Activated CD8-positive, alpha-beta T cell treated with anti-CD3 and anti-CD28 coated beads for 36 hours (primary cell): Measurements from ENCODE around the gene WDR43. TPM values are rescaled to one million over a fixed set of nuclear protein-coding genes. Genes with fewer than 3 reads are reported as not detected.

Experiments
- ATAC-seq: fragments of 200-7000 bp; cut with Tn5 transposase; one replicate; pipeline ENCODE4 v1.10.0; 2021; ENCODE audit warnings: mild to moderate bottlenecking, moderate library complexity
- CTCF ChIA-PET: fragments of 350-600 bp; sonication (Branson Sonifier 250); formaldehyde crosslinking; loops from one replicate; lab custom pipeline; 2021; ENCODE audit warnings: antibody characterized with exemption; lab: Charles Lee
- POLR2A ChIA-PET: fragments of 350-600 bp; sonication (Branson Sonifier 250); formaldehyde crosslinking; loops from one replicate; lab custom pipeline; 2021; ENCODE audit warnings: antibody characterized with exemption; lab: Charles Lee
- DNase-seq: peaks from one replicate; pipeline ENCODE4 v3.0.0-alpha.2; 2020
- H3K27ac Mint-ChIP-seq: one replicate; pipeline ENCODE4 v1.8.0; 2021; ENCODE audit warnings: mild to moderate bottlenecking, mixed read lengths
- H3K27me3 Mint-ChIP-seq: one replicate; pipeline ENCODE4 v1.8.0; 2021; ENCODE audit warnings: mixed read lengths
- H3K36me3 Mint-ChIP-seq: one replicate; pipeline ENCODE4 v1.8.0; 2021; ENCODE audit warnings: low read depth, mixed read lengths
- H3K4me1 Mint-ChIP-seq: one replicate; pipeline ENCODE4 v1.8.0; 2021; ENCODE audit warnings: low read depth, mixed read lengths
- H3K4me3 Mint-ChIP-seq: one replicate; pipeline ENCODE4 v1.8.0; 2021; ENCODE audit warnings: mild to moderate bottlenecking, moderate library complexity, mixed read lengths
- H3K9me3 Mint-ChIP-seq: one replicate; pipeline ENCODE4 v1.8.0; 2021; ENCODE audit warnings: mixed read lengths
- CTCF ChIP-seq: fragments of 200-600 bp; IDR thresholded peaks from one replicate; pipeline ENCODE4 v1.8.0; 2022; ENCODE audit warnings: antibody characterized with exemption, mild to moderate bottlenecking
- intact Hi-C: fragments of 100-400 bp; cut with micrococcal nuclease; formaldehyde crosslinking; loops from one replicate; pipeline ENCODE4 v1.10.0; 2022
- total RNA-seq, 2 experiments: library from RNA; stranded (reverse); gene quantifications; one replicate each; pipeline ENCODE4 v1.2.3, GENCODE V29; 2021

Gene WDR43
- total RNA-seq, 2 experiments from 2014 or later, result 121 to 129 TPM

GRCh38 chr2:28978606-28979005, 84.1 kb downstream of the WDR43 start:
- H3K36me3 Mint-ChIP-seq, result no peaks in the 10 kb centered on the region
- H3K4me3 Mint-ChIP-seq, result no peak overlapping the region
- no peaks in the 10 kb centered on the region for H3K9me3 Mint-ChIP-seq
- TF ChIP-seq CTCF, result no peak
- ATAC-seq (no peak), DNase-seq (no peak)
- POLR2A ChIA-PET, result no interaction called here
- H3K27me3 Mint-ChIP-seq, result no peaks in the 10 kb centered on the region
- H3K27ac Mint-ChIP-seq, result no peak overlapping the region
- CTCF ChIA-PET, result interaction anchor here (1.3 kb wide), 1 partner anchor 200 kb away, joined by 3 read pairs; no protein-coding TSS in a partner anchor
- intact Hi-C loops, result no loop called here
- H3K4me1 Mint-ChIP-seq, result no peaks in the 10 kb centered on the region

- no peak overlapping the region for H3K27ac Mint-ChIP-seq
- POLR2A ChIA-PET, result no interaction called here
- H3K9me3 Mint-ChIP-seq, result no peaks in the 10 kb centered on the region
- no peaks in the 10 kb centered on the region for H3K36me3 Mint-ChIP-seq
- no peak overlapping the region for H3K4me3 Mint-ChIP-seq
- intact Hi-C loops, result no loop called here
- DNase-seq (no peak), ATAC-seq (no peak)
- CTCF ChIA-PET, result no interaction called here
- H3K27me3 Mint-ChIP-seq, result no peaks in the 10 kb centered on the region
- no peaks in the 10 kb centered on the region for H3K4me1 Mint-ChIP-seq
- TF ChIP-seq CTCF, result no peak
Measured at GRCh38 chr2:28979041-28979440, 84.6 kb downstream of the WDR43 start.

GRCh38 chr2:28979576-28980366, 85.3 kb downstream of the WDR43 start:
- no peak for TF ChIP-seq CTCF
- intact Hi-C loops, result no loop called here
- no peak for DNase-seq
- POLR2A ChIA-PET, result no interaction called here
- Mint-ChIP-seq H3K27me3 (no peaks in the 10 kb centered on the region), H3K4me1 (no peaks in the 10 kb centered on the region), H3K9me3 (no peaks in the 10 kb centered on the region), H3K27ac (no peak overlapping the region), H3K36me3 (no peaks in the 10 kb centered on the region), H3K4me3 (no peak overlapping the region)
- ATAC-seq, result no peak
- CTCF ChIA-PET, result no interaction called here

- intact Hi-C loops, result no loop called here
- Mint-ChIP-seq H3K9me3 (no peaks in the 10 kb centered on the region), H3K36me3 (no peaks in the 10 kb centered on the region), H3K4me3 (no peak overlapping the region), H3K4me1 (no peaks in the 10 kb centered on the region), H3K27me3 (no peaks in the 10 kb centered on the region), H3K27ac (no peak overlapping the region)
- ChIA-PET POLR2A (no interaction called here), CTCF (no interaction called here)
- DNase-seq (no peak), ATAC-seq (no peak)
- TF ChIP-seq CTCF, result no peak
Measured at GRCh38 chr2:28980368-28981015, 86.0 kb downstream of the WDR43 start.

GRCh38 chr2:28981016-28981441, 86.6 kb downstream of the WDR43 start, which contains the start of gene TOGARAM2:
Gene TOGARAM2 (plus strand): TSS chr2:28981298. CDS start chr2:28994835, 13,537 bp downstream.
- Mint-ChIP-seq H3K4me1 (no peaks in the 10 kb centered on the region), H3K27me3 (no peaks in the 10 kb centered on the region), H3K27ac (no peak within 1 kb of the TSS), H3K36me3 (no peaks in the 10 kb centered on the region), H3K9me3 (no peaks in the 10 kb centered on the region), H3K4me3 (no peak within 1 kb of the TSS)
- no peak for DNase-seq
- intact Hi-C loops, result no loop called here
- ATAC-seq, result no peak
- ChIA-PET CTCF (no interaction called here), POLR2A (no interaction called here)
- no peak for TF ChIP-seq CTCF
